Erythroblast (primary cell): ENCODE results near the gene PIP5K1C.

Source experiments
- GATA1 ChIP-seq: IDR thresholded peaks from 2 replicates; pipeline ENCODE4 v1.6.1; 2011; ENCODE audit warnings: low read depth, mild to moderate bottlenecking, control low read depth, low read length, moderate library complexity
- POLR2A ChIP-seq: IDR thresholded peaks from 2 replicates; pipeline ENCODE4 v1.6.1; 2011; ENCODE audit warnings: mild to moderate bottlenecking, low read length

DNA sequence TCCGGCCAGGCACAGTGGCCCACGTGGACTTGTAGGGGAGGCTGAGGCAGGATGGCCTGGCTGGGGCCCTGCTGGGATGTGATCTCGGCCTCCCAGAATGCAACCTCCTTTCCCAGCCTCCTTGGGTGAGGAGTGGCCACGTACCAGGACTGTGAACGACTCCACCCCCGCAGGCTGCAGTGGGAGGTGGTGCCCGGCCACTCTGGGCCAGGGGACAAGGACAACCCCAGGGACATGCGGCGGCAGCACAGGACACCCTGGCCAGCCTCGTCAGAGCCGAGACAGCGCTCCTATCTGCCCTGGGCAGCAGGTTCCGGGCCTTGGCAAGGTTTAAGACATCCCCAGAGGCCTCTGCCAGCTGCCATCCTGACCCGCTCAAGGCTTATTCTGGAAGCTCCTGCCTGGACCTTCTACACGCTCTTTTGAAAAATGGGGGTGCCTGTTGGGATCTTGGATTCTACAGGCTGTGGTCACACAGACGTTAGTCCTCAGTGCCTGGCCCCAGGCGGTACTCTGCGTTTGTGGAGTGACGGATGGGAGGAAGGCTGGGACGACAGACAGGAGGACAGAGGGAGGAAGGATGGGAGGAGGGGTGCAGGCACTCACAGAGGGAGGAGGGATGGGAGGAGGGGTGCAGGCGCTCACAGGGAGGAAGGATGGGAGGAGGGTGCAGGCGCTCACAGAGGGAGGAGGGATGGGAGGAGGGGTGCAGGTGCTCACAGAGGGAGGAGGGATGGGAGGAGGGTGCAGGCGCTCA, 53.8 kb downstream of the PIP5K1C start:
- TF ChIP-seq POLR2A (no peak), GATA1 (no peak)
